ENCODE results near the gene CTNND2.

The CTNND2 gene

GRCh38 chr5:11770310-11770709, 133.9 kb downstream of the CTNND2 start:
- DNase-seq (ENCODE audit: low read depth) = no peak

DNA sequence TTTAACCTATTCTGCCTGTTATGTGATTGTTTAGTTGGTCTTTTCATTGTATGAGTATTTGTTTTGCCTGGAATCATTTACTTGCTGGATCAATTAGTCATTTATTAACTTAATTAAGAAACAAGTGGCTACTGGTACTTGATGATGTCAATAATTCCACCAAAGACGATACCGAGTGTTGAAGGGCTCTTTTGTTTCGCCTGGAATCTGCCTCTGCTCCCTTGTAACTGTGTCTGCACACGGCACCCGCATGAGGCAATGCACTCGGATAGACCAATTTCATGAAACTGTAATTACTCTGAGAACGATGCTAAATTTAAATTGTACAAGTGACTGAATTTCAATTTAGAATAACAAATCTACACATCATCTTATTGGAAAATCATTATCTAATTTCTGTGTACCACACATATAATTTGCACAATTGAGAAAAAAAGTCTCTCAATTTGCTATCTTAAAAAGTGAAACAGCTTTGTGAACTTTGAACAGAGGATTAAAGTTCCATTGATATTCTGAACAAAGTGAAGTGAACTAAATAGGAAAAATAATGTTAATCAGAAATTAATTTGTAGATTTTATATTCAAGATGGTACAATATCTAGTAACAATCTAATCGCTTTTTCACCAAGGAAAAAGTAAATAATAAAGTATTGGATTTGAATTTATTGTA, 143.2 kb downstream of the CTNND2 start:
- DNase-seq (ENCODE audit: low read depth) = no peak

DNA sequence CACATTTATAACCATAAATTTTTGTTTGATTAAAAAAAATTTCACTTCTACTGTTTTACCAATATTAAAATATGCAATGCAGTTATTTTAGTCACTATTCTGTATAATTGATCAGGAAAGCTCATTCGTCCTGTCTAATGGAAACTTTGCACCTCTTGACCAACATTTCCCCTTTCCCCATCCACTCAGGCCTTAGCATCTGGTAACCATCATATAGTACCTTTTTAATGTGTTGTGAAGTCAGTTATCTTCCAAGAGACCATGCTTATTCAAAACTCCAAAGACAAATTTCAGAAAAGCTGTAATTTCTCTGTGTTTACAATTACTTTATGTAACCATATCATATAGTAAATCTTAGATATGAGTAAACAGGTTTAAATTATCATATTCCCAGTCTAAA, 145.9 kb downstream of the CTNND2 start:
- no peak for DNase-seq (ENCODE audit: low read depth)

GRCh38 chr5:11757661-11758060, 146.6 kb downstream of the CTNND2 start:
- no peak for DNase-seq (ENCODE audit: low read depth)

DNA sequence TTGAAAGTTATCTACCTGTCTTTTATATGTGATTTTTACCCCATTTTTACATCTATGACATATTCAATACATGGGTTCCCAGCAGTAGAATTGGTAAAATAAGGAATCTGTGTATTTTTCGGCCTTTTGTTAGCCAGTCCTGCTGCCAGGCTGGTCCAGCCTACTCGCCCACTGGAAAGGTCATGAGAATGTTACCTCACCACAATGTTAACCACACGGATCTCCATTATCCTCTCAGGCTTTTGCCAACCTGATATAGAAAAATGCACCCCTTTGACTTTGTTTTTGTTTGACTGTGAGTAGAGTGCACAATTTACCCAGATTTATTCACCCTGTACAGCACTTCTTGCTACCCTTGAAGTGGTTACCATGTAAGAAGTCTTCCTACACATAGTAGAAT, 167.2 kb downstream of the CTNND2 start:
- no peak for DNase-seq (ENCODE audit: low read depth)

- no peak for DNase-seq (ENCODE audit: low read depth)
Observed at GRCh38 chr5:11734369-11734768, 169.9 kb downstream of the CTNND2 start.

DNA sequence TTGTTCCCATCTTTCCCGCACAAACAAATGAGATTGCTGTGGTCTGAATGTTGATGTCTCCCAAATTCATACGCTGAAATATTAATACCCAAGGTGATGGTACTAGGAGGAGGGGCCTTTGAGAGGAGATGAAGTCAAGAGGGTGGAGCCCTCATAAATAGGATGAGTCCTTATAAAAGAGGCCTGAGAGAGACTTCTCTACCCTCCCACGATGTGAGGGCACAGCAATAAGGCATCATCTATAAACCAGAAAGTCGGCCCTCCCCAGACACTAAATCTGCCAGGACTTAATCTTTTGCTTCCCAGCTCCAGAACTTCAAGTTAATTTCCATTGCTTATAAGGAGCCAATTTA, 170.4 kb downstream of the CTNND2 start:
- DNase-seq (ENCODE audit: low read depth) = no peak

- DNase-seq (ENCODE audit: low read depth) = no peak
Observed at GRCh38 chr5:11733185-11733839, 170.9 kb downstream of the CTNND2 start.

GRCh38 chr5:11724940-11725339, 179.3 kb downstream of the CTNND2 start:
- no peak for DNase-seq (ENCODE audit: low read depth)

DNA sequence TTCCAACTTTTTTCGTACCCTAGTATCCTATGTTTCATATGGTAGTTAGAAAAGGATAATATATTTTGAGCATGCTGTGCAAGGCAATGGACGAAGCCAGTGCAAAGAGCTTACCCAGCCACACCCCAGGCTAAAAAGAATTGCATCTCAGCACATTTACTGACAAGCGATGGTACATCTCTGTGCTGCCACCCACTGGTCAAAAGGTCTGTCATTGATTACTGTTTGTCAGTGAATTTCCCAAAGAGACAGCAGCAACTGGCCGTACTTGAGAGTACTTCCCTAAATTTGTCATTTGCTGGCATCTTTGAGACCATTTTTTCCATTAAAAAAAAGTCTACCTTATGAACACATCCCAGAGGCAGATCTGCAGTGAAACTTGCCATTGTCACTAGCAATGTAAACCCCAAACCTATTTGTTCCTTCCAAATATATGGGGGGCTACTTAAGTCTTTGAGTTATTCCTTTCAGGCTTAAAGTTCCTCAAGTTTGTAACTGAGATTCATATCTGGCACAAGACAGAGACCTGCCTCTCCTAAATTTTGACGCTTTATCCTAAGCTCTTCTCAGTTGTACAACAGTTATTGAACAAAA, 184.3 kb downstream of the CTNND2 start:
- no peak for DNase-seq (ENCODE audit: low read depth)

DNA sequence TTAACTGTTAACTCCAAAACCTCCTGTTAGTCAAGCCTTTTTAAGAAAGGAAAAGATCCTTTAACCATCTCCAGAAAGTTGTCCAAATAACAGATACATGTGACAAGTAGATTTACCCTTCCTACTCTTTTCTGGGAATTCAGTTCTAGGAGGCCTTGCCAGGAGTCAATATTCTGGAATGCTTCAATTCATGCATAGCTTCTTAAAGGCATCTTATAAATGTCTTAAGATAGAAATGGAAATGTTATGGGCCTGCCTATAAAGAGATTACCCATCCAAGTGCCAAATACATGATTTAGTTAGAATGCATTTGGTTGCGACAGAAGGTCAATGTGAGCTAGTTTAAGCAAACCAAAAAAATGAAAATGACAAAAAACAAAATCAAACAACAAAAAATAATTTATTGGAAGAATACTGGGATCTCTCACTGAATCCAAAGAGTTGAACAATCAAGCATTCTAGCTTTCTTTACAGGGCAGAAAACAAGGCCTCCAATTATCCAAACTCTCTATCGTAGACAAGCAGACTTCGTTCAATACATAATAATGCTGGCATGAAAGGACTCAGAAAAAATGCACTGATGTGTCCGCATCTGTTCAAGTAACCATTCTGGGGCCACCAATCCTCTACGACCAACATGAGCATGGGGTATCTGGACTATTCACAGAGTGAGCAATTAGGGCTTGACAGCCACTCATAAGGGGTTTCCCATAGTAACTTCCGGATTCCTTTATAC, 188.6 kb downstream of the CTNND2 start:
- no peak for DNase-seq (ENCODE audit: low read depth)

DNA sequence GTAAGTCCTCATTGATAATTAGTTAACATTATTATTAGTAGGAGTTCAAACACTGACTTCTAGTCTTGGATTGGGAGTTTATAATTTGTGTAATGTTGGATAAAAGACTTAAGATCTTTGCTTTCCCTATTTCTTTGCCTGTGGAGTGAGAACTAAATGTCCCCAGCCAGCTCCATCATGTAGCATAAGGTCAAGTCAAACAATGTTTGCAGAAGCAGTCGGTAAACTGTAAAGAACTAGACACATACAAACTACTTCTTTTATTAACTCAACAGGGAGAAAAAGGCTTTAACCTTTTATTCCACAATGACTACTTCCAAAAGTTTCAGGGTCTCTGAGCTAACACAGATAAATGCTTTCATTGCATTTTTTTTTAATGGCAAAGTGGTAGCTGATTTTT, 192.3 kb downstream of the CTNND2 start:
- no peak for DNase-seq (ENCODE audit: low read depth)

DNA sequence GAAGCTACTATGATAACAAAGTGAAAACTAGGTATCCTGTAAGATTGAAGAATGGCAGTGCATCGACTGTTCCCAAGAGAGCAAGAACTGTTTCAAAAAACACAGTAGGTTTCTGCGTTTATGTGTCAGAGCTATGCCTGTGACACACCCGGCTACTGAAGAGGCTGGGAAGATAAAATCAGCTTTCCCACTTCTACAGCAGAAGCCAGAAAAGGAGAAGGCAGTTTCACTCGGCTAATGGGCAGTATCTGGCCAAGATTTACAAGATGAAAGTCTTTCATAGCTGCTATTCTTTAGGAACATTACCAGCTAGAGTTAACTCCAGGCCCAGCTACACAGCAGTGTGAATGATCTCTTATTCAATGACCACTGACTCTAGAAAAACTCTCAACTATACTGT, 195.2 kb downstream of the CTNND2 start:
- DNase-seq (ENCODE audit: low read depth) = no peak

DNA sequence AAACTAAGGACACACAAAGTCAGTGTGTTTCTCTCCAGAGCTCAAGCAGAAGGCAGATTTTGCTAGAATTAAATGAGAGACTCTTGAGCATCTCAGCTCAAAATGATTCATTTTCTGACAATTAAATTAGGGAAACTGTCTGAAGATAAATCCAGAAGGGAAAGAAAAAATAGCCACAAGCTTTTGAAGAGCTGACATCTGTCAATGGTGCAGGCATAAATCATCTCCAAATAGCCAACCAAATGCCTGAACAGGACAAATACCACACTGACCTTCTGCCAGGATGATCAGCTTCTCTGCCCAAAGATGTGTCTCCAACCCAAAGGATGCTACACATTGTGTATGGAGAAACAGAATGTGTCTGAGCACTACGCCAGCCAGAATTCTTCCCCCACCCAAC, 199.3 kb downstream of the CTNND2 start:
- no peak for DNase-seq (ENCODE audit: low read depth)

DNA sequence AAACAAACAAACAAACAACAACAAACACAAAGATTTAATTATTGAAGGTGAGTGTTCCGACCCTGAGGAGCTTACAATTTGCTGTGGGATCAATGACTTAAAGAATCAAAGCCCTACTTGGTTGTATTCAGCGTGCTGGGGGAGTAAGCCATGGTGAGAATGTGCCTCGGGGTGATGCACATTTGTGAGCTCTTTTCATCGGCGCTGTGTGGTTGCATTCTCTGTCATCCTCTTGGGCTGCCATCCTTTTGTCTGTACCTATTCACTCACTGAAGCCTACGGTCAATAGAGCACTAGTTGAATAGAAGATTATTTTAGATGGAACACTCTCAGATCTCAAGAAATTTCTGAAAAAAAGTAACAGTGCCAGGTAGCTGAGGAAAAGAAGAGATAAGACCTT, 203.9 kb downstream of the CTNND2 start:
- no peak for DNase-seq (ENCODE audit: low read depth)

- no peak for DNase-seq (ENCODE audit: low read depth)
Observed at GRCh38 chr5:11692636-11693035, 211.6 kb downstream of the CTNND2 start.

DNA sequence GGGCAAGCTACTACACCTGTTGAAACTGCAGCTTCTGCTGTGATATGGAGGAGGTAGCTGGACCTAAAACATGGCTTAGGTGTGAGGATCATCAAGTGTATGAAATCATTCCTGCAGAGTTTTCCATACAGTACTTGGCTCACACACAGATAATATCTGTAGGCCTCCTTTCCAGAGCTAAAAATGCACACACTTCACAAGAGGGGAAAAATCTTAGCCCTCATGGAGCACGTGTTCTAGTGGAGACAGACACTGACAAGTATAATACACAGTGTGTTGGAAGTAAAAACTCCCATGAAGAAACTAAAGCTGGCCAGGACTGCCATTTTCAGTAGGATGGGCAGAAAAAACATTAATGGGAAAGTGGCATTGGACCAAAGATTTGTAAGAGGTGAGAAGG, 216.7 kb downstream of the CTNND2 start:
- DNase-seq (ENCODE audit: low read depth) = no peak

DNA sequence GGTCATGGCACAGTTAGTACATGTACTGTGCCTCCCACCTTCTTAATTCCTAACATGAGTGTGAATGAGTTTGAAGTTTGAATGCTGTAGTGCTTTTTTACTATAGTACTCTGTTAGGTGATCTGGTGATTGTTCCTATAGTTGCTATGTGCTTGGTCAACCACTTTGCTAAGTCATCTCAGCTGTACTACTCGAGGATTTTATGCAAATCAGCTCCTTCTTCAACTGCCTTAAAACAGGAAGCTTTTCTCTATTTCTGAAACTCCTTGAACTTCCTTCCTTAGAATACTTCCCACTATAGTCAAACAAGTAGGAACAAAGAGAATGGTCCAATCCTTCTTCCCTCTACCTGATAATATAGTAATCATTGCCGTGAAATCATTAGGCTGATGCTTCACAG, 219.6 kb downstream of the CTNND2 start:
- no peak for DNase-seq (ENCODE audit: low read depth)

DNA sequence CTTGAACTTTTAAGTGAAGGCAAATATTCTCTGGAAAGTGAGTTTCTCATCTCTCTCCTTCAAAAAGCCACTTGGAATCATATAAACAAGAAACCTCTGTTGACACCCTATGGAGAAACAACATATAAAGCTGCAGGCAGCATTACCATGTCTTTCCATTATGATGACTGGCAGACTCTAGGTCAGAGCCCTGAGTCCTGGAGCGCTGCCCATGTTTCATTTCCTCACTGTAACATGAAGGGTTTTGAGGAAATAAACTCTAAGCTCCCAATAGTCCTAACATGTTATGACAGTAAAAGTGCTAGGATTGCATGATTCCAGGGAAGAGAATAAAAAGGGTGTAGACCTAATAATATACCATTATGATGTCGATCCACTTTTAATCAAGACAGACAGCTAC, 220.6 kb downstream of the CTNND2 start:
- no peak for DNase-seq (ENCODE audit: low read depth)

GRCh38 chr5:11681796-11682195, 222.4 kb downstream of the CTNND2 start:
- no peak for DNase-seq (ENCODE audit: low read depth)

GRCh38 chr5:11679676-11680075, 224.6 kb downstream of the CTNND2 start:
- no peak for DNase-seq (ENCODE audit: low read depth)

GRCh38 chr5:11675184-11675583, 229.1 kb downstream of the CTNND2 start:
- DNase-seq (ENCODE audit: low read depth) = no peak

Data from fibroblast of gingiva (primary cell).